GM23338 (cell line): ENCODE data around the gene COL4A6.

Source experiments
- CREB1 ChIP-seq: fragments of 250-450 bp; sonication (Bioruptor Pico); IDR thresholded peaks from 2 replicates; pipeline ENCODE4 v1.5.0; 2020; ENCODE audit warnings: low read depth, mild to moderate bottlenecking, moderate library complexity
- EZH2 ChIP-seq: fragments of 200-600 bp; sonication (generic); IDR thresholded peaks from one replicate; pipeline ENCODE4 v1.8.0; 2017; ENCODE audit warnings: antibody characterized with exemption, mild to moderate bottlenecking, low read depth; ENCODE audit not compliant: unreplicated experiment
- EZH2phosphoT487 ChIP-seq: fragments of 200-600 bp; sonication (generic); IDR thresholded peaks from one replicate; pipeline ENCODE4 v1.8.1; 2018; ENCODE audit warnings: antibody characterized with exemption; ENCODE audit not compliant: unreplicated experiment
- NANOG ChIP-seq: IDR thresholded peaks from 2 replicates; pipeline ENCODE4 v1.6.1; 2016; ENCODE audit warnings: antibody characterized with exemption, borderline replicate concordance
- POLR2AphosphoS5 ChIP-seq: IDR thresholded peaks from 2 replicates; pipeline ENCODE4 v1.6.1; 2016; ENCODE audit warnings: antibody characterized with exemption, low read depth
- STAT1 ChIP-seq: IDR thresholded peaks from one replicate; pipeline ENCODE4 v1.6.1; 2016; ENCODE audit warnings: antibody characterized with exemption; ENCODE audit not compliant: unreplicated experiment
- TF ChIP-seq, protein P1 (sequence below): IDR thresholded peaks from one replicate; pipeline ENCODE4 v1.6.1; 2018; ENCODE audit warnings: antibody characterized with exemption; ENCODE audit not compliant: unreplicated experiment
- TF ChIP-seq, protein P2 (sequence below), 2 experiments: fragments of 200-600 bp in 1 of 2; sonication (generic) in 1 of 2; conservative IDR thresholded peaks; 2 replicates each; pipeline versions ENCODE4 v1.5.1 to v1.6.1; 2016 to 2017; ENCODE audit warnings: antibody characterized with exemption in 2 of 2, low read depth in 2 of 2, mild to moderate bottlenecking in 2 of 2, moderate library complexity in 1 of 2
- TF ChIP-seq, protein P3 (sequence below): IDR thresholded peaks from 2 replicates; pipeline ENCODE4 v1.6.1; 2016; ENCODE audit warnings: antibody characterized with exemption

DNA sequence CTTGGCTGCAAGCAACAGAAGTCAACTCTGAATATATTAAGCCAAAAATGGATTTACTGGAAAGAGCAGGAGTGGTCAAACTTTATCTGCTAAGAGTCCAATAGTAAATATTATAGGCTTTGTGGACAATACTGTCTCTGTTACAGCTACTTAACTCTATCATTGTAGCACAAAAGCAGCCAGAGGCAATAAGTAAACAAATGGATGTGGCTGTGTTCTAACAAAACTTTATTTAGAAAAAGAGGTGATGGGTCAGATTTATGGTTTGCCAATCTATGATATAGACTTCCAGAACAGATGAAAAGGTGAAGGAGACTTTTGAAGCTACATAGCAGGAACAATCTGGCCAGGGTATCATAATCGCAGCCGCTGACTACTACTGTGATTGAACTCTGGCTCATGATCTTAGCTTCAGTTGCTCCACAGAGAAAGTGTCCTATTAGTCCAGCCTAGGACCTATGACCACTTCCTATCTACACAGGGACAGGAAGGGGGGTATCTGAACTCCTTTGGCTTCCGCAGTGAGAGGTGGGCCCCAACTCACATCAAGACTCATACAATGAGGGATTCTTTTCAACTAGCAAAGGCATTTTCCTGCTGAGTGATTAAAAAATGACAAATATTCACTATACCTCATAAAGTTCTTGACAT lies 191.8 kb downstream of the COL4A6 start:
- TF ChIP-seq EZH2, result no peak
- TF ChIP-seq, protein P1, sequence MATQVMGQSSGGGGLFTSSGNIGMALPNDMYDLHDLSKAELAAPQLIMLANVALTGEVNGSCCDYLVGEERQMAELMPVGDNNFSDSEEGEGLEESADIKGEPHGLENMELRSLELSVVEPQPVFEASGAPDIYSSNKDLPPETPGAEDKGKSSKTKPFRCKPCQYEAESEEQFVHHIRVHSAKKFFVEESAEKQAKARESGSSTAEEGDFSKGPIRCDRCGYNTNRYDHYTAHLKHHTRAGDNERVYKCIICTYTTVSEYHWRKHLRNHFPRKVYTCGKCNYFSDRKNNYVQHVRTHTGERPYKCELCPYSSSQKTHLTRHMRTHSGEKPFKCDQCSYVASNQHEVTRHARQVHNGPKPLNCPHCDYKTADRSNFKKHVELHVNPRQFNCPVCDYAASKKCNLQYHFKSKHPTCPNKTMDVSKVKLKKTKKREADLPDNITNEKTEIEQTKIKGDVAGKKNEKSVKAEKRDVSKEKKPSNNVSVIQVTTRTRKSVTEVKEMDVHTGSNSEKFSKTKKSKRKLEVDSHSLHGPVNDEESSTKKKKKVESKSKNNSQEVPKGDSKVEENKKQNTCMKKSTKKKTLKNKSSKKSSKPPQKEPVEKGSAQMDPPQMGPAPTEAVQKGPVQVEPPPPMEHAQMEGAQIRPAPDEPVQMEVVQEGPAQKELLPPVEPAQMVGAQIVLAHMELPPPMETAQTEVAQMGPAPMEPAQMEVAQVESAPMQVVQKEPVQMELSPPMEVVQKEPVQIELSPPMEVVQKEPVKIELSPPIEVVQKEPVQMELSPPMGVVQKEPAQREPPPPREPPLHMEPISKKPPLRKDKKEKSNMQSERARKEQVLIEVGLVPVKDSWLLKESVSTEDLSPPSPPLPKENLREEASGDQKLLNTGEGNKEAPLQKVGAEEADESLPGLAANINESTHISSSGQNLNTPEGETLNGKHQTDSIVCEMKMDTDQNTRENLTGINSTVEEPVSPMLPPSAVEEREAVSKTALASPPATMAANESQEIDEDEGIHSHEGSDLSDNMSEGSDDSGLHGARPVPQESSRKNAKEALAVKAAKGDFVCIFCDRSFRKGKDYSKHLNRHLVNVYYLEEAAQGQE, result no peak
- no peak for TF ChIP-seq NANOG
- TF ChIP-seq POLR2AphosphoS5, result no peak
- TF ChIP-seq, protein P2, sequence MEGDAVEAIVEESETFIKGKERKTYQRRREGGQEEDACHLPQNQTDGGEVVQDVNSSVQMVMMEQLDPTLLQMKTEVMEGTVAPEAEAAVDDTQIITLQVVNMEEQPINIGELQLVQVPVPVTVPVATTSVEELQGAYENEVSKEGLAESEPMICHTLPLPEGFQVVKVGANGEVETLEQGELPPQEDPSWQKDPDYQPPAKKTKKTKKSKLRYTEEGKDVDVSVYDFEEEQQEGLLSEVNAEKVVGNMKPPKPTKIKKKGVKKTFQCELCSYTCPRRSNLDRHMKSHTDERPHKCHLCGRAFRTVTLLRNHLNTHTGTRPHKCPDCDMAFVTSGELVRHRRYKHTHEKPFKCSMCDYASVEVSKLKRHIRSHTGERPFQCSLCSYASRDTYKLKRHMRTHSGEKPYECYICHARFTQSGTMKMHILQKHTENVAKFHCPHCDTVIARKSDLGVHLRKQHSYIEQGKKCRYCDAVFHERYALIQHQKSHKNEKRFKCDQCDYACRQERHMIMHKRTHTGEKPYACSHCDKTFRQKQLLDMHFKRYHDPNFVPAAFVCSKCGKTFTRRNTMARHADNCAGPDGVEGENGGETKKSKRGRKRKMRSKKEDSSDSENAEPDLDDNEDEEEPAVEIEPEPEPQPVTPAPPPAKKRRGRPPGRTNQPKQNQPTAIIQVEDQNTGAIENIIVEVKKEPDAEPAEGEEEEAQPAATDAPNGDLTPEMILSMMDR (conservative IDR thresholded peaks at IDR 0.05; ENCODE audit: low read depth in 2 of 2), result no peak
- no peak for TF ChIP-seq CREB1 (CRISPR knock-in tag)
- TF ChIP-seq EZH2phosphoT487, result no peak
- TF ChIP-seq, protein P3, sequence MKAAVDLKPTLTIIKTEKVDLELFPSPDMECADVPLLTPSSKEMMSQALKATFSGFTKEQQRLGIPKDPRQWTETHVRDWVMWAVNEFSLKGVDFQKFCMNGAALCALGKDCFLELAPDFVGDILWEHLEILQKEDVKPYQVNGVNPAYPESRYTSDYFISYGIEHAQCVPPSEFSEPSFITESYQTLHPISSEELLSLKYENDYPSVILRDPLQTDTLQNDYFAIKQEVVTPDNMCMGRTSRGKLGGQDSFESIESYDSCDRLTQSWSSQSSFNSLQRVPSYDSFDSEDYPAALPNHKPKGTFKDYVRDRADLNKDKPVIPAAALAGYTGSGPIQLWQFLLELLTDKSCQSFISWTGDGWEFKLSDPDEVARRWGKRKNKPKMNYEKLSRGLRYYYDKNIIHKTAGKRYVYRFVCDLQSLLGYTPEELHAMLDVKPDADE, result no peak
- TF ChIP-seq STAT1, result no peak
